ENCODE measurements around the gene CDC14B. TPM values are rescaled to one million over a fixed set of nuclear protein-coding genes. Genes with fewer than 3 reads are reported as not detected.

The CDC14B gene
- total RNA-seq, 1 experiment from 2014 or later = 29.8 TPM

- Mint-ChIP-seq H3K4me3 (ENCODE audit: low read depth, unreplicated experiment) (no peak overlapping the region), H3K36me3 (ENCODE audit: insufficient read depth, unreplicated experiment) (no peaks in the 10 kb centered on the region), H3K27me3 (ENCODE audit: unreplicated experiment) (no peaks in the 10 kb centered on the region), H3K27ac (ENCODE audit: unreplicated experiment) (no peak overlapping the region), H3K9me3 (ENCODE audit: low read depth, unreplicated experiment) (no peaks in the 10 kb centered on the region), H3K4me1 (ENCODE audit: low read depth, unreplicated experiment) (peaks cover 8% of the 10 kb centered on the region)
- CTCF ChIA-PET = interaction anchor here (0.6 kb wide), 1 partner anchor 23 kb away, joined by 4 read pairs; no protein-coding TSS in a partner anchor
- peak; percentile 9 for DNase-seq
- no peak for TF ChIP-seq CTCF (IDR thresholded peaks at IDR 0.05; ENCODE audit: unreplicated experiment)
- no TSS peak for BruUV-seq (replicated peaks)
- intact Hi-C loops (cut with micrococcal nuclease; ENCODE audit: unreplicated experiment) = loop anchor here (10.0 kb wide), 1 partner anchor 48 kb away; no protein-coding TSS in a partner anchor
Observed at GRCh38 chr9:96612105-96612965, 7.3 kb downstream of the CDC14B start.

DNA sequence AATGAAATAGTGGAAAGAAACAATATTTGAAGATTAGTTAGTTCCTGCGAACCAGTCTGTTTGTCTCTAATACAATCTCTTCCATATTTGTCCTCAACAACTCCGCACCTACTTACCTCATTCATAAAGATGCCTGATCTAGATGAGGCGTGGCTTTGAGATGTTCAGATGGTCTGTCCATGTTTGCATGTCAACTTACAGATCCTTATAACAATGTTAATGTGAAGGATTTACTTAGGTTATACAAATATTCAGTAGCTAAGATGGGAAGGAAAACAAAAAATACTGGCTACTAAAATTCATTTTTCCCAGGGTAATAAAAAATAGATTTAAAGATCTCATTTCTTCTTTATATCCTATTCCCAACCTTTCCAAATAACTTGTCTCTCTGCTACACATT is 8.3 kb downstream of the CDC14B start:
- no TSS peak for BruUV-seq (replicated peaks)
- intact Hi-C loops (cut with micrococcal nuclease; ENCODE audit: unreplicated experiment) = loop anchor here (10.0 kb wide), 1 partner anchor 47 kb away; no protein-coding TSS in a partner anchor
- TF ChIP-seq CTCF (IDR thresholded peaks at IDR 0.05; ENCODE audit: unreplicated experiment) = no peak
- Mint-ChIP-seq H3K9me3 (ENCODE audit: low read depth, unreplicated experiment) (no peaks in the 10 kb centered on the region), H3K36me3 (ENCODE audit: insufficient read depth, unreplicated experiment) (no peaks in the 10 kb centered on the region), H3K27ac (ENCODE audit: unreplicated experiment) (no peak overlapping the region), H3K4me3 (ENCODE audit: low read depth, unreplicated experiment) (no peak overlapping the region), H3K4me1 (ENCODE audit: low read depth, unreplicated experiment) (peaks cover 8% of the 10 kb centered on the region), H3K27me3 (ENCODE audit: unreplicated experiment) (no peaks in the 10 kb centered on the region)
- CTCF ChIA-PET = no interaction called here
- no peak for DNase-seq

DNA sequence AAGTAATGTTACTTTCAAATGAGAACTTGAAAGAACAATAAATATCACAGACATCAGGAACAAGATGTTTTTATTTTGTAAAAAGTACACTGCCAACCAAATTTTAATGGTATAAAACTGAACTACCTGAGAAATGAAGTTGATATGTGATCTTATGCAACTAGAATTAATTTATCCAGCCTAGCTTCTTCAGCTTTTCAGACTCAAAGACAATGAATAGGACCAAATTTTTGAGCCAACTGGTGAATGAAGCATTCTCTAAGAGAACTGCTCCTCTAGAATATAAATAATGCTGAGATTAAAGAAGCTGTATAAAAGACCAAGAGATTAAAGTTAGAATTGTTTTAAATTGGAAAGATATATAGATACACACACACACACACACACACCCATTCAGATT is 9.9 kb downstream of the CDC14B start:
- intact Hi-C loops (cut with micrococcal nuclease; ENCODE audit: unreplicated experiment) = loop anchor here (10.0 kb wide), 1 partner anchor 45 kb away; no protein-coding TSS in a partner anchor
- TF ChIP-seq CTCF (IDR thresholded peaks at IDR 0.05; ENCODE audit: unreplicated experiment) = no peak
- Mint-ChIP-seq H3K36me3 (ENCODE audit: insufficient read depth, unreplicated experiment) (no peaks in the 10 kb centered on the region), H3K27me3 (ENCODE audit: unreplicated experiment) (no peaks in the 10 kb centered on the region), H3K9me3 (ENCODE audit: low read depth, unreplicated experiment) (no peaks in the 10 kb centered on the region), H3K27ac (ENCODE audit: unreplicated experiment) (no peak overlapping the region), H3K4me3 (ENCODE audit: low read depth, unreplicated experiment) (no peak overlapping the region), H3K4me1 (ENCODE audit: low read depth, unreplicated experiment) (peaks cover 4% of the 10 kb centered on the region)
- CTCF ChIA-PET = no interaction called here
- no TSS peak for BruUV-seq (replicated peaks)
- no peak for DNase-seq

DNA sequence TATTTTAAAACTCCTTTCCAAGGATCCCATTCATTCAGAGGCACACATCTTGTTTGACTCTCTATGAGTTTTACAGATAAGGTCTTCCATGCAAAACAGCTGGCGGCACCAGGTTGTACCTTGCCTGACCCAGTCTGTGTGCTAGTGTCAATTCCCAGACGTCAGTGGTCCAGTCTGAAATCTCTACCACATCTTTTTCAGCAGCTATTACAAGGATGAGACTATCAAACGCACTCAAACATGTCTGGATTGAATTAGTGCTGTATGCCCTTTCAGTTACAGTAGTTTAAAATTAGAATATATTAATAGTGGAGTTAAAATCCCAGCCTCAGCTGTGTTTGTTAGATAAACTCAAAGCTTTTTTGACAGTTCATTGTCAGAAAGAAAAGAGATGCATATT is 11.7 kb downstream of the CDC14B start:
- BruUV-seq (replicated peaks) = no TSS peak

More for the DNA sequence above, 11.7 kb downstream of the CDC14B start:
- no peak overlapping the region for H3K27ac Mint-ChIP-seq (ENCODE audit: unreplicated experiment)
- no peaks in the 10 kb centered on the region for H3K4me1 Mint-ChIP-seq (ENCODE audit: low read depth, unreplicated experiment)
- DNase-seq = no peak
- H3K9me3 Mint-ChIP-seq (ENCODE audit: low read depth, unreplicated experiment) = no peaks in the 10 kb centered on the region
- H3K36me3 Mint-ChIP-seq (ENCODE audit: insufficient read depth, unreplicated experiment) = no peaks in the 10 kb centered on the region
- intact Hi-C loops (cut with micrococcal nuclease; ENCODE audit: unreplicated experiment) = no loop called here
- TF ChIP-seq CTCF (IDR thresholded peaks at IDR 0.05; ENCODE audit: unreplicated experiment) = no peak
- H3K4me3 Mint-ChIP-seq (ENCODE audit: low read depth, unreplicated experiment) = no peak overlapping the region
- CTCF ChIA-PET = interaction anchor here (0.6 kb wide), 1 partner anchor 101 kb away, joined by 6 read pairs; no protein-coding TSS in a partner anchor
- no peaks in the 10 kb centered on the region for H3K27me3 Mint-ChIP-seq (ENCODE audit: unreplicated experiment)

Data from Calu3 (cell line).